Ovary (tissue), 9 donors: ENCODE data around the gene CERS5. TPM values are rescaled to one million over a fixed set of nuclear protein-coding genes. Genes with fewer than 3 reads are reported as not detected.

ENCODE experiments used
- DNase-seq, 5 donors: peaks; one replicate each; pipeline ENCODE4 v3.0.0-alpha.2; 2019 to 2020
- H3K27ac ChIP-seq, 2 donors: fragments of 200-600 bp; one replicate each; pipeline versions ENCODE4 v1.5.1 to v1.8.0; 2019 to 2022
- H3K27me3 ChIP-seq: fragments of 200-600 bp; one replicate; pipeline ENCODE4 v1.8.0; 2022
- H3K36me3 ChIP-seq: fragments of 200-600 bp; sonication (generic); one replicate; pipeline ENCODE4 v1.5.1; 2019
- H3K4me1 ChIP-seq: one replicate; pipeline ENCODE4 v1.8.1; 2013; ENCODE audit warnings: mild to moderate bottlenecking, moderate library complexity; ENCODE audit not compliant: insufficient read depth
- H3K4me3 ChIP-seq: fragments of 200-600 bp; sonication (generic); one replicate; pipeline ENCODE4 v1.5.1; 2017
- H3K9me3 ChIP-seq, 2 donors: fragments of 200-600 bp in 1 of 2; sonication (generic) in 1 of 2; one replicate each; pipeline versions ENCODE4 v1.5.1 to v1.8.1; 2013 to 2019; ENCODE audit warnings: mild to moderate bottlenecking in 1 of 2, moderate library complexity in 1 of 2
- EP300 ChIP-seq: sonication (generic); formaldehyde crosslinking; IDR thresholded peaks from one replicate; pipeline ENCODE4 v1.6.1; 2017; ENCODE audit warnings: antibody characterized with exemption
- POLR2A ChIP-seq: fragments of 450-650 bp; IDR thresholded peaks from one replicate; pipeline ENCODE4 v1.6.1; 2017; ENCODE audit warnings: antibody characterized with exemption, mild to moderate bottlenecking, moderate library complexity
- WGBS, 3 donors: extraction: QIAGEN DNeasy Blood & Tissue Kit in 1 of 3; methylation state at CpG; one replicate each; pipeline versions ENCODE4 v1.1.5 to v1.1.7; 2013 to 2017; 5-methylcytosine and 5-hydroxymethylcytosine counted together
- intact Hi-C, 4 donors: fragments of 100-400 bp; cut with DNase I; formaldehyde crosslinking; loops; one replicate each; pipeline versions ENCODE4 v1.11.0 to v1.15.1; 2022 to 2023
- polyA plus RNA-seq, 2 donors: library from polyadenylated mRNA; stranded (reverse); fragments of 200-250 nt in 1 of 2; fragments of 350-450 nt in 1 of 2; fragmentation: Illumina TruSeq in 1 of 2; extraction: RNeasy Lipid Tissue Mini Kit (QIAGEN cat#74804) in 1 of 2; gene quantifications; one replicate each; pipeline ENCODE4 v1.2.3, GENCODE V29; 2013 to 2014
- total RNA-seq, 7 donors: library from RNA; depleted of rRNA in 2 of 7; stranded (reverse); fragments of >200 nt in 2 of 7; fragmentation: NEBNext Ultra II Directional in 3 of 7; extraction: Animal tissue kit (Norgen Biotek cat#: 25700) in 3 of 7; gene quantifications; one replicate each; pipeline versions ENCODE4 v1.1.0 to v1.2.4, GENCODE V29; 2016 to 2023
- TF ChIP-seq, protein P1 (sequence below), 3 donors: fragments of 450-650 bp in 2 of 3; fragments of 200-600 bp in 1 of 3; IDR thresholded peaks; one replicate each; pipeline versions ENCODE4 v1.5.1 to v1.8.0; 2016 to 2022; ENCODE audit warnings: antibody characterized with exemption in 3 of 3, mild to moderate bottlenecking in 1 of 3
- donor health status: DM: no; HTN: no; CAD: no; lungs with moderate emphysema.
- donor health status: DM: no; HTN: no; CAD: no.
- donor health status: Bipolar disorder and iron deficiency.
- donor health status: DM: yes; HTN: yes; CAD: no.
- donor health status: DM: no; HTN: no; CAD: no.
- donor health status: DM: yes; HTN: yes; CAD: no.

The CERS5 gene
- total and polyA plus RNA-seq, 9 donors = 29.1 to 76.9 (median 47.9) TPM

DNA sequence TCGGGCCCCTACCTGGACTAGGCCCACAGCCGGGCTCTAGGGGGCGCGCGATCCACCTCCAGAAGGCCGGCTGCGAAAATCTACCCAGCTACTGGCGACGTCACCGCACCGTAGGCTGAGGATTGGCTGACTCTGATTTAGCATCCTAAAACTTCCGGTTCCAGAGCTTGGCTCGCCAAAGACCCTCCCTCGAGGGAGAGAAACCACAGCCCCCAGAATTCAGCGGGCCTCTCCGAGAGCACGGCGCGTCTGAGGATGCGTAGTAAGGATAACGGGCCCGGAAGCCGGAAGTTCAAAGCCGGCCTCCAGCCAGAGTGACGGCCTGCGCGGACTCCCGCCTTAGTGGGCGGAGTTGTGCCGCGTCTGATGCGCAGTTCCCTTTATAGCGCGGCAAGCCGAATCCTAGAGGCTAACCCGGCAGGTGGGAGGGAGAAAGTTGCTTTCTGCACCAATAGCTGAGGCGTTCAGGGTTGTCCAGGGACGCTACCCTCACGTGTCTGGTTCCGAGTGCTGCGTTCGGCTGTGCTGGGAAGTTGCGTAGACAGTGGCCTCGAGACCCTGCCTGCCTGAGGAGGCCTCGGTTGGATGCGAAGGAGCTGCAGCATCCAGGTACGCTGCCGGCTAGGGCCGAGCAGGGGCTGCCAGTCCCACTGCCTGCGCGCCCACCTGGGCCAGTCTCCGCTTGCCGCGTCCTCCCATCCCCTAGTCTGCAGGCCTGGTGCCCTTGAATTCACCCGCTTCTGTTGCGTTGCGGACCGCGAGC, 55.3 kb downstream of the CERS5 start, which contains the start of gene COX14:
Gene COX14 (plus strand): TSS at position 544 of the 763 bp plus-strand sequence. CDS start 7,808 bp downstream, outside the sequence.
- H3K4me1 ChIP-seq = no peaks in the 10 kb centered on the region
- no peaks in the 10 kb centered on the region for H3K9me3 ChIP-seq
- H3K4me3 ChIP-seq = peak within 1 kb of the TSS; percentile 94
- no peaks in the 10 kb centered on the region for H3K27me3 ChIP-seq
- peak within 1 kb of the TSS; percentile 63 to 96 for H3K27ac ChIP-seq
- TF ChIP-seq EP300 = peak; percentile 77
- TF ChIP-seq, protein P1, sequence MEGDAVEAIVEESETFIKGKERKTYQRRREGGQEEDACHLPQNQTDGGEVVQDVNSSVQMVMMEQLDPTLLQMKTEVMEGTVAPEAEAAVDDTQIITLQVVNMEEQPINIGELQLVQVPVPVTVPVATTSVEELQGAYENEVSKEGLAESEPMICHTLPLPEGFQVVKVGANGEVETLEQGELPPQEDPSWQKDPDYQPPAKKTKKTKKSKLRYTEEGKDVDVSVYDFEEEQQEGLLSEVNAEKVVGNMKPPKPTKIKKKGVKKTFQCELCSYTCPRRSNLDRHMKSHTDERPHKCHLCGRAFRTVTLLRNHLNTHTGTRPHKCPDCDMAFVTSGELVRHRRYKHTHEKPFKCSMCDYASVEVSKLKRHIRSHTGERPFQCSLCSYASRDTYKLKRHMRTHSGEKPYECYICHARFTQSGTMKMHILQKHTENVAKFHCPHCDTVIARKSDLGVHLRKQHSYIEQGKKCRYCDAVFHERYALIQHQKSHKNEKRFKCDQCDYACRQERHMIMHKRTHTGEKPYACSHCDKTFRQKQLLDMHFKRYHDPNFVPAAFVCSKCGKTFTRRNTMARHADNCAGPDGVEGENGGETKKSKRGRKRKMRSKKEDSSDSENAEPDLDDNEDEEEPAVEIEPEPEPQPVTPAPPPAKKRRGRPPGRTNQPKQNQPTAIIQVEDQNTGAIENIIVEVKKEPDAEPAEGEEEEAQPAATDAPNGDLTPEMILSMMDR (IDR thresholded peaks at IDR 0.05) = peak; percentile 89 to 97 (median 91)
- peak; percentile 98 for TF ChIP-seq POLR2A
- no peaks in the 10 kb centered on the region for H3K36me3 ChIP-seq
- intact Hi-C loops = loop anchor here in 3 of 4 donors (5.0 to 10.0 kb wide), 2 partner anchors 53 to 55 kb away; partner anchors contain the start of gene CERS5 (in 3 of the 3)
- 0% methylated on average over 49 to 59 of the region's 59 CpGs for WGBS, 3 donors
- peak; percentile 98 to 99 (median 99) for DNase-seq

DNA sequence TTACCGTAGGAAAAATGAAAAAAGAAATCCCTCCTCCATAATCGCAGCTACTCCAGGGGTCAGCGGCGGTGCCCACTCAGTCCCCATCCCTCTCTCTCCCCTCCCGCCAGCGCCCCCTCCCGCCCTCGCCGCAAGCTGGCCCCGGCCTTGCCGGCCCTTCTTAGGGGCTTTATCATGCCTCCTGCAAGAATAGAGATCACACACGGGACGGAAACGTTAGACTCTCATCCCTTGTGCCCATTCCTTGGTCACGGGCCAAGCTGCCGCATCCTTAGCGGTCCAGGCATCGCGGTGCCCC, 55.8 kb downstream of the CERS5 start:
- Histone ChIP-seq H3K4me1 (no peaks in the 10 kb centered on the region), H3K27me3 (no peaks in the 10 kb centered on the region), H3K4me3 (peak overlapping the region; percentile 1), H3K36me3 (no peaks in the 10 kb centered on the region), H3K9me3 (no peaks in the 10 kb centered on the region), H3K27ac (peak overlapping the region; percentile 4 to 33)
- intact Hi-C loops = loop anchor here in 3 of 4 donors (5.0 to 10.0 kb wide), 2 partner anchors 53 to 56 kb away; partner anchors contain the start of gene CERS5 (in 3 of the 3)
- TF ChIP-seq POLR2A (no peak), EP300 (no peak)
- TF ChIP-seq, protein P1 (IDR thresholded peaks at IDR 0.05) = no peak
- no peak for DNase-seq
- 4 to 6% (median 5%) methylated on average over 19 of the region's 19 CpGs for WGBS, 3 donors

DNA sequence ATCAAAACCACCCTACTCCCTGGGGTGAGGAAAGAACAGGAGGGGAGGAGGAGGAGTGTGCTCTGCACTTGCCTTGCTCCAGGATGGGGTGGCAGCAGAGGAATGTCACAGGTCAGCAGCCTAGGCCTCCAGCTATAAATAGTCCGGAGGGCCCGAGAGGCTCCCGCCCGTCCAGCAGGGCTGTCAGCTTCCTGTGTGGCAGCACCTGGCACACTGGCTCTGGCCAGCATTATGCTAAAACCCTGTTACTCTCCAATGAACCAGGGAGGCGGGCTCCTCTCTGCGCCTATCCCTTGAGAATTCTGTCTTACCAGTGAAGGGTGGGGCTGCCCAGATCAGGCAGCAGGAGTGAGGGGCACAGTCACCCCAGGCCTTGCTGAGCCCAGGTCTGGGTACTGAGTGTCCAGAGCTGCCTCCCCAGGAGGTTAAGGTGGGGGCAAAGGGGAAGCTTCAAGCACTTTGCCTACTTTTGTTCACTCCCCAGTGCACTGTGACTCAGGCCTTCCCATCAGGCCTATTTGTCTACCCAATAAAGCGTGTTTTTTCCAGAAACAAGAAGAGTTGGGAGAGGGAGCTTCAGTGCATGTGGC, 56.3 kb downstream of the CERS5 start:
- peak; percentile 37 to 58 (median 52) for DNase-seq
- intact Hi-C loops = loop anchor here in 3 of 4 donors (5.0 to 10.0 kb wide), 2 partner anchors 54 to 56 kb away; partner anchors contain the start of gene CERS5 (in 3 of the 3)
- no peaks in the 10 kb centered on the region for H3K4me1 ChIP-seq

DNA sequence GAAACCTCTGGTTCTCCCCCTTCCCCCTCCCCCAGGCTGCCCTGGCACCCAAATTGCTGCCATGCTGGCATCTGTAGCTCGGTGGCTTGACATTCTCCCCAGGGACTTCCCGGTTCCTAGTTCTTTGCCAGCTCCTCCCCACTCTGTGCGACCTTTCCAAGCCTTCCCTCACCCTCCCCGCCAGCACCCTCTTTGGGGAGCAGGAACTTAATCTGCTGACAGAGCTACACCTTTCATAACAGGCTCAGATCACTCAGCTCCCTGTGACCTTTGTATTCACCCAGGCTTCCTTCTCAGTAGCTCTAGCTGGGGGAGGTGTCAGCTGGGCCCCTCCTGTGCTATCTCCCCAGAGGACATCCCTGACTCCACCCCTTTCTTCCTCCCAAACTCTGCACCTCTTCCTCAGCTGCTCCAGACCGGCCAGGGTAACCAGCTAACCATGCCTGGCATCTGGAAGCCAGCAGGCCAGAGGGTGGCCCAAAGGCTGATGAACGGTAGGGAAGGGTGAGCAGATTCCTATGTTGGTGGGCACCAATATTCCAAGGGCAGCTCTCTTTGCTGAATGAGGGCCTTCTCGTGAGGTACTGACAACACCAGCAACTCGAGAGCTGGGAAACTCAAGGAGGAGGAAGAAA, 56.9 kb downstream of the CERS5 start:
- H3K4me3 ChIP-seq = no peak overlapping the region
- H3K27ac ChIP-seq = peak overlapping the region in 1 of 2 donors; percentile 4
- no peaks in the 10 kb centered on the region for H3K9me3 ChIP-seq
- no peaks in the 10 kb centered on the region for H3K4me1 ChIP-seq
- no peaks in the 10 kb centered on the region for H3K36me3 ChIP-seq
- intact Hi-C loops = loop anchor here in 3 of 4 donors (5.0 to 10.0 kb wide), 2 partner anchors 55 to 57 kb away; partner anchors contain the start of gene CERS5 (in 3 of the 3)
- H3K27me3 ChIP-seq = no peaks in the 10 kb centered on the region
- DNase-seq = peak in 3 of 5 donors; percentile 23 to 47 (median 44)
- TF ChIP-seq EP300 = no peak
- TF ChIP-seq POLR2A = no peak
- TF ChIP-seq, protein P1 (IDR thresholded peaks at IDR 0.05) = no peak
- 56 to 73% (median 65%) methylated on average over 8 of the region's 8 CpGs for WGBS, 3 donors

More for the DNA sequence above, 56.3 kb downstream of the CERS5 start:
- TF ChIP-seq, protein P1 (IDR thresholded peaks at IDR 0.05) = no peak
- TF ChIP-seq POLR2A (no peak), EP300 (no peak)
- Histone ChIP-seq H3K27me3 (no peaks in the 10 kb centered on the region), H3K27ac (peak overlapping the region; percentile 4 to 33), H3K4me3 (no peak overlapping the region), H3K36me3 (no peaks in the 10 kb centered on the region), H3K9me3 (no peaks in the 10 kb centered on the region)
- WGBS, 3 donors = 44 to 66% (median 57%) methylated on average over 6 to 7 of the region's 7 CpGs
